ENCODE data around the gene B3GALNT1. TPM values are rescaled to one million over a fixed set of nuclear protein-coding genes. Genes with fewer than 3 reads are reported as not detected.

Gene B3GALNT1
- total RNA-seq, 4 donors from 2014 or later, result 5.3 to 11.0 (median 6.6) TPM

DNA sequence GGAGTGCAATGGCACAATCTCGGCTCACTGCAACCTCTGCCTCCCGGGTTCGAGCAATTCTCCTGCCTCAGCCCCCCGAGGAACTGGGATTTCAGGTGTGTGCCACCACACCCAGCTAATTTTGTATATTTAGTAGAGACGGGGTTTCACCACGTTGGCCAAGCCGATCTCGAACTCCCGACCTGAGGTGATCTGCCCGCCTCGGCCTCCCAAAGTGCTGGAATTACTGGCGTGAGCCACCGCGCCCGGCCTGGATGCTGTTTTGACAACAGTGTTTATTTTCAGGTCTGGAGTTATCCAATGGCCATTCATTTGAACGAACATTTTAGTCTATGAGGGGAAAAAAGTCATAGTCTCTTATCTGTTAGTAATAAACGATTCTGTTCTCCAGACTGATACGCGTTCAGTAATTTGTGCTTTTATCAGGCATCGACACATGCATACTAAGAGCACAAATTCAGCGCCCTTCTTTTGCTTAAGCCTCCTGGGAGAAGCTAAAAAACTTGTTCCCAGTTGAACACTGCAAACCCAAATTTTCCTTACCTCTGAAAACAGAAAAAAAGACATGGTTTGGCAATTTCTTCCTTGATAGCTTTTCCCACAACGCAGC is 1.3 kb downstream of the B3GALNT1 start:
- TF ChIP-seq, protein P1, sequence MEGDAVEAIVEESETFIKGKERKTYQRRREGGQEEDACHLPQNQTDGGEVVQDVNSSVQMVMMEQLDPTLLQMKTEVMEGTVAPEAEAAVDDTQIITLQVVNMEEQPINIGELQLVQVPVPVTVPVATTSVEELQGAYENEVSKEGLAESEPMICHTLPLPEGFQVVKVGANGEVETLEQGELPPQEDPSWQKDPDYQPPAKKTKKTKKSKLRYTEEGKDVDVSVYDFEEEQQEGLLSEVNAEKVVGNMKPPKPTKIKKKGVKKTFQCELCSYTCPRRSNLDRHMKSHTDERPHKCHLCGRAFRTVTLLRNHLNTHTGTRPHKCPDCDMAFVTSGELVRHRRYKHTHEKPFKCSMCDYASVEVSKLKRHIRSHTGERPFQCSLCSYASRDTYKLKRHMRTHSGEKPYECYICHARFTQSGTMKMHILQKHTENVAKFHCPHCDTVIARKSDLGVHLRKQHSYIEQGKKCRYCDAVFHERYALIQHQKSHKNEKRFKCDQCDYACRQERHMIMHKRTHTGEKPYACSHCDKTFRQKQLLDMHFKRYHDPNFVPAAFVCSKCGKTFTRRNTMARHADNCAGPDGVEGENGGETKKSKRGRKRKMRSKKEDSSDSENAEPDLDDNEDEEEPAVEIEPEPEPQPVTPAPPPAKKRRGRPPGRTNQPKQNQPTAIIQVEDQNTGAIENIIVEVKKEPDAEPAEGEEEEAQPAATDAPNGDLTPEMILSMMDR (IDR thresholded peaks at IDR 0.05), result no peak
- ATAC-seq (ENCODE audit: low FRiP score), result no peak
- DNase-seq (ENCODE audit: low spot score), result no peak

DNA sequence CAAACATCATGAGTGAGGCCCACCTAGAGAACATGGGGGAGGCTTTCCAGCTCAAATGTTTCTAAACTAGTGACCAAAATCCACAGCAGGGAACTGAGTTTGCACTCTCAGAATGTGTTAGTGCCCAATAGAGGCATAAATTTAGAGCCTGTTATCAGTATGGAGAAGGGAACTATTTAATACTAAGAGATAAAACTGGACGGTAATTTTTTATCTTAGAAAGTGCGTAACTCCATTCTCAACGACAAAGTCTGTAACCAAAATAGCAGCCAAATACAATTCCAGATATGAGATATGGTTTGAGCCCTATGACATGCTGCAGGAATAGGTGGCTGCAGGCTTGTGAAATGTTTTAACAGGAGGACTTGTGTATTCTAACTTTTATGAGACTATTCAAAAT is 3.5 kb downstream of the B3GALNT1 start:
- DNase-seq (ENCODE audit: low spot score) (no peak), ATAC-seq (ENCODE audit: low FRiP score) (no peak)
- TF ChIP-seq, protein P1 (IDR thresholded peaks at IDR 0.05), result no peak

GRCh38 chr3:161100994-161101393 is 4.2 kb downstream of the B3GALNT1 start:
- ATAC-seq (ENCODE audit: low FRiP score), result no peak
- TF ChIP-seq, protein P1 (IDR thresholded peaks at IDR 0.05), result no peak
- no peak for DNase-seq (ENCODE audit: low spot score)

GRCh38 chr3:161096771-161097367 is 8.3 kb downstream of the B3GALNT1 start:
- TF ChIP-seq, protein P1 (IDR thresholded peaks at IDR 0.05), result no peak
- DNase-seq (ENCODE audit: low spot score), result no peak
- ATAC-seq (ENCODE audit: low FRiP score), result no peak

DNA sequence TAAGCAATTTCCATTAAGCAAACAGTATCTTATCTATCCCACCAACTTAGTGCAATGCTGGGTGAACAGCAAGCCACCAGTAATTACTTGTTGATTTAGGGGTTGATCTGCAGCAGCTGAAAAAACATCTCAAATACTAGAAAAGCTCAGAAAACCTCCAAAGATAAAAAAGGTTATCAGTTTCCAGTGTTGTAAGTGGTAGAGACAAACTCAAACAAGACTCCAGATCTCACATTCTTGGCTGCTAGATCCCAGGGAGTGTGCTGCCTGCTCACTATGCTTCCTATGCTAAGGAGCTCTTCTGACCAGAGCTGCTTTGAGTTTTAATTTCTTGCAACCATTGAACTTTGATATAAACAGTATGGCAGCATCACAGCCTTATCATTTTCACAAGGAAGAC is 11.3 kb downstream of the B3GALNT1 start:
- TF ChIP-seq, protein P1 (IDR thresholded peaks at IDR 0.05), result no peak
- ATAC-seq (ENCODE audit: low FRiP score) (no peak), DNase-seq (ENCODE audit: low spot score) (no peak)

- ATAC-seq (ENCODE audit: low FRiP score) (no peak), DNase-seq (ENCODE audit: low spot score) (no peak)
- TF ChIP-seq, protein P1 (IDR thresholded peaks at IDR 0.05), result no peak
Measured at GRCh38 chr3:161084277-161084676, 20.9 kb downstream of the B3GALNT1 start.

DNA sequence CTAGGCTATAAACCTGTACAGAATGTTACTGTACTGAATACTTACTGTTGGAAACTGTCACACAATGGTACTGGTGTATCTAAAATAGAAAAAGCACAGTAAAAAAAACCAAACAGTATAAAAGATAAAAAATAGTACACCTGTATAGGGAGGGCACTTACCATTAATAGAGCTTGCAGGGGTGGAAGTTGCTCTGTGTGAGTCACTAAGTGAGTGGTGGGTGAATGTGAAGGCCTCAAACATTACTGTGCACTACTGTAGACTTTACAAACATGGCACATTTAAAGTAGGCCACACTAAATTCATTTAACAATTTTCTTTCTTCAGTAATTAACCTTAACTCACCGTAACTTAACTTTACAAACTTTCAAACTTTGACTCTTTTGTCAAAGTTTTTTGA is 22.0 kb downstream of the B3GALNT1 start:
- DNase-seq (ENCODE audit: low spot score) (no peak), ATAC-seq (ENCODE audit: low FRiP score) (no peak)
- TF ChIP-seq, protein P1 (IDR thresholded peaks at IDR 0.05), result no peak

Data from omental fat pad (tissue), 4 donors.